ENCODE results near the gene HOXA13. TPM values are rescaled to one million over a fixed set of nuclear protein-coding genes. Genes with fewer than 3 reads are reported as not detected.

HOXA13 gene
- polyA plus RNA-seq, 1 donor (not counting 4 experiments of a cell fraction or from before 2014, with no cell fraction given): not detected

DNA sequence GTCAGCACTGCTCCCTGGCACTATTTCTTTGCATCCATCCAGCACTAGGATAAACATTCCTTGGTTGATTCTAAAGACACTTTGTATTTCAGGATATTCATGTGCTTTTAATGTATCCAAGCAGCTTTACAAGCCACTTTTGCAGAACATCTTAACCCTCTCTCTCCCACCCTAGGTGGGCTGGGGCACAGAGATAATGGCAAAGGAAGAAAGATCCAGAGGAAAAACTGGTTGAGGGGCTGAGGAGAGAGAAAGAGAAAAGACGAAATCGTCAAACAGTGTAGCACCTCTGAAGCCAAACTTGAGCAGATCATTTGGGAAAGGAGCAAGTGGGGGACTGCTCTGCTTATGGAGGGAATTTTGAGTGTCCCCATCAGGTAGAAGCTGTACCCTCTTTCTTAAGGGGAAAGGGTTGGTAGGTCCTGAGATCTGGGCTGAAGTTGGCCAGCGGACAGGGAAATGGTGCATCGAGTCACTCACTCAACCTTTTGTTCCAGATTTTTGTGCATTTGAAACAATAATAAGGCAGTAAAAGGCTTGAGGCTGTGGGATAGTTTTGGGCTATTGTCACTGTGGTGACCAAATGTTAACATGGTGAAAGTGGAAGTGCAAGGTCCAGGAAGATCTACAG lies 4.2 kb upstream of the HOXA13 start:
- H4K20me1 ChIP-seq (ENCODE audit: control insufficient read depth, extremely low read depth, insufficient read depth, low read length): peaks cover 13% of the 10 kb centered on the region
- FAIRE-seq: no peak
- H3K27ac ChIP-seq (ENCODE audit: control insufficient read depth, insufficient read depth, low read length): no peak overlapping the region
- dilution Hi-C loops (cut with MboI; ENCODE audit: extremely low pct_ligation_motif_present, low sequenced_read_pairs): loop anchor here (25.0 kb wide), 1 partner anchor 383 kb away; no protein-coding TSS in a partner anchor
- H3K36me3 ChIP-seq (ENCODE audit: control insufficient read depth in 2 of 2, extremely low read depth in 1 of 2, insufficient read depth in 2 of 2, low read length in 2 of 2): no peaks in the 10 kb centered on the region
- H3K4me2 ChIP-seq (ENCODE audit: control insufficient read depth, extremely low read depth, insufficient read depth, low read depth, low read length): no peak overlapping the region
- no peaks in the 10 kb centered on the region for H3K9me3 ChIP-seq (ENCODE audit: control insufficient read depth, low read depth, low read length)
- H2AFZ ChIP-seq (ENCODE audit: control insufficient read depth, low read length): no peak overlapping the region
- H3K4me3 ChIP-seq (ENCODE audit: control insufficient read depth in 2 of 3, extremely low read depth in 1 of 3, insufficient read depth in 2 of 3, low read depth in 1 of 3, low read length in 3 of 3): no peak overlapping the region
- peaks cover 89% of the 10 kb centered on the region for H3K27me3 ChIP-seq (ENCODE audit: control insufficient read depth, extremely low read depth, insufficient read depth, low read length)
- H3K9me1 ChIP-seq (ENCODE audit: control insufficient read depth, extremely low read depth, insufficient read depth, low read length): no peaks in the 10 kb centered on the region
- H3K79me2 ChIP-seq (ENCODE audit: control insufficient read depth, insufficient read depth, low read length): no peaks in the 10 kb centered on the region
- no peak overlapping the region for H3K9ac ChIP-seq (ENCODE audit: control insufficient read depth, extremely low read depth, insufficient read depth, low read length)
- DNase-seq (ENCODE audit: low read depth, low spot score): no peak
- TF ChIP-seq, protein P1, sequence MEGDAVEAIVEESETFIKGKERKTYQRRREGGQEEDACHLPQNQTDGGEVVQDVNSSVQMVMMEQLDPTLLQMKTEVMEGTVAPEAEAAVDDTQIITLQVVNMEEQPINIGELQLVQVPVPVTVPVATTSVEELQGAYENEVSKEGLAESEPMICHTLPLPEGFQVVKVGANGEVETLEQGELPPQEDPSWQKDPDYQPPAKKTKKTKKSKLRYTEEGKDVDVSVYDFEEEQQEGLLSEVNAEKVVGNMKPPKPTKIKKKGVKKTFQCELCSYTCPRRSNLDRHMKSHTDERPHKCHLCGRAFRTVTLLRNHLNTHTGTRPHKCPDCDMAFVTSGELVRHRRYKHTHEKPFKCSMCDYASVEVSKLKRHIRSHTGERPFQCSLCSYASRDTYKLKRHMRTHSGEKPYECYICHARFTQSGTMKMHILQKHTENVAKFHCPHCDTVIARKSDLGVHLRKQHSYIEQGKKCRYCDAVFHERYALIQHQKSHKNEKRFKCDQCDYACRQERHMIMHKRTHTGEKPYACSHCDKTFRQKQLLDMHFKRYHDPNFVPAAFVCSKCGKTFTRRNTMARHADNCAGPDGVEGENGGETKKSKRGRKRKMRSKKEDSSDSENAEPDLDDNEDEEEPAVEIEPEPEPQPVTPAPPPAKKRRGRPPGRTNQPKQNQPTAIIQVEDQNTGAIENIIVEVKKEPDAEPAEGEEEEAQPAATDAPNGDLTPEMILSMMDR (optimal IDR thresholded peaks at IDR 0.05 in 1 of 3, IDR thresholded peaks at IDR 0.05 in 1 of 3, conservative IDR thresholded peaks at IDR 0.05 in 1 of 3; ENCODE audit: extremely low read depth in 1 of 3, insufficient read depth in 2 of 3, low read length in 3 of 3): no peak
- TF ChIP-seq EZH2 (IDR thresholded peaks at IDR 0.05; ENCODE audit: low read length): no peak
- peaks cover 7% of the 10 kb centered on the region for H3K4me1 ChIP-seq (ENCODE audit: control insufficient read depth, extremely low read depth, insufficient read depth, low read length)

DNA sequence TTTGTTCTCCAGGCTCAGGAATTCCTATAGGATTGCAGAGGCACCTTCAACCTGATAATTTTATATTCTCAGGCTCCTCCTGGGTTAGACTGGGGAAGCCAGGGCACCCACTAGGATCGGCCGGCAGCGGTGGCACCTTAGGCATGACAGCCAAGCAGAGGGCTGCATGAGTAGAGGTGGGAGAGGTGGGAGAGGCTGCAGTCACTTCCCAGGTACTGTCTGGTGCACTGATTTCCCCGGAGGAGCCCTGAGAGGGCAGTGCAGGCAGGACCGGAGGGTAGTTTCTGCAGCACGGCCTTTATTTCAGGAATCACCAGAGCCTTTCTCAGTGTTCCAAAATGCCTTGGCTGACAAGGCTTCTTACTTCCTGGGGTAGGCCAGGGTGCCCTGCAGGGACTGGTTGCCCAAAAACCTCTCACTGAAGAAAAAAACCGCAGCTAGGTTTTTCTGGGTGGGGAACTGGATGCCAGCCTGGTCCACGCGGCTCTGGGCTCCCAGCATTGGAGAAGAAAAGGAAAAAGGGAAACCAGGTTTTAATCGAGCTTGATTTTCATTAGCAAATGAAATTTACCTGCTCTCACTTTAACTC lies 3.6 kb upstream of the HOXA13 start:
- FAIRE-seq (no peak), DNase-seq (ENCODE audit: low read depth, low spot score) (no peak)
- Histone ChIP-seq H3K79me2 (ENCODE audit: control insufficient read depth, insufficient read depth, low read length) (no peaks in the 10 kb centered on the region), H3K9me3 (ENCODE audit: control insufficient read depth, low read depth, low read length) (no peaks in the 10 kb centered on the region), H3K4me2 (ENCODE audit: control insufficient read depth, extremely low read depth, insufficient read depth, low read depth, low read length) (no peak overlapping the region), H2AFZ (ENCODE audit: control insufficient read depth, low read length) (no peak overlapping the region), H3K27me3 (ENCODE audit: control insufficient read depth, extremely low read depth, insufficient read depth, low read length) (peaks cover 89% of the 10 kb centered on the region), H3K4me1 (ENCODE audit: control insufficient read depth, extremely low read depth, insufficient read depth, low read length) (peaks cover 7% of the 10 kb centered on the region), H4K20me1 (ENCODE audit: control insufficient read depth, extremely low read depth, insufficient read depth, low read length) (peaks cover 13% of the 10 kb centered on the region), H3K36me3 (ENCODE audit: control insufficient read depth in 2 of 2, extremely low read depth in 1 of 2, insufficient read depth in 2 of 2, low read length in 2 of 2) (no peaks in the 10 kb centered on the region), H3K27ac (ENCODE audit: control insufficient read depth, insufficient read depth, low read length) (no peak overlapping the region), H3K4me3 (ENCODE audit: control insufficient read depth in 2 of 3, extremely low read depth in 1 of 3, insufficient read depth in 2 of 3, low read depth in 1 of 3, low read length in 3 of 3) (no peak overlapping the region), H3K9ac (ENCODE audit: control insufficient read depth, extremely low read depth, insufficient read depth, low read length) (no peak overlapping the region), H3K9me1 (ENCODE audit: control insufficient read depth, extremely low read depth, insufficient read depth, low read length) (no peaks in the 10 kb centered on the region)
- TF ChIP-seq EZH2 (IDR thresholded peaks at IDR 0.05; ENCODE audit: low read length): no peak
- TF ChIP-seq, protein P1 (optimal IDR thresholded peaks at IDR 0.05 in 1 of 3, IDR thresholded peaks at IDR 0.05 in 1 of 3, conservative IDR thresholded peaks at IDR 0.05 in 1 of 3; ENCODE audit: extremely low read depth in 1 of 3, insufficient read depth in 2 of 3, low read length in 3 of 3): no peak
- dilution Hi-C loops (cut with MboI; ENCODE audit: extremely low pct_ligation_motif_present, low sequenced_read_pairs): loop anchor here (25.0 kb wide), 1 partner anchor 384 kb away; no protein-coding TSS in a partner anchor

Data from keratinocyte (primary cell).